Calu3 (cell line): Measurements from ENCODE around the gene KRTAP29-1. TPM values are rescaled to one million over a fixed set of nuclear protein-coding genes. Genes with fewer than 3 reads are reported as not detected.

ENCODE experiments used
- BruUV-seq: library from RNA; stranded (reverse); fragments of 400-500 nt; replicated peaks from 2 replicates; lab custom pipeline; 2021; lab: Mats Ljungman, UMichigan
- CTCF ChIA-PET: fragments of 300-600 bp; sonication (Branson Sonifier 250); formaldehyde crosslinking; loops from one replicate; lab custom pipeline; 2022; ENCODE audit warnings: antibody characterized with exemption; lab: Charles Lee
- DNase-seq: peaks from one replicate; pipeline ENCODE4 v3.0.0; 2022
- H3K27ac Mint-ChIP-seq: one replicate; pipeline ENCODE4 v1.8.0; 2022; ENCODE audit warnings: mixed read lengths; ENCODE audit not compliant: unreplicated experiment
- H3K27me3 Mint-ChIP-seq: one replicate; pipeline ENCODE4 v1.8.0; 2022; ENCODE audit warnings: mixed read lengths; ENCODE audit not compliant: unreplicated experiment
- H3K36me3 Mint-ChIP-seq: one replicate; pipeline ENCODE4 v1.8.0; 2022; ENCODE audit warnings: mild to moderate bottlenecking, moderate library complexity, mixed read lengths; ENCODE audit not compliant: insufficient read depth, unreplicated experiment
- H3K4me1 Mint-ChIP-seq: one replicate; pipeline ENCODE4 v1.8.0; 2022; ENCODE audit warnings: mild to moderate bottlenecking, low read depth, mixed read lengths; ENCODE audit not compliant: unreplicated experiment
- H3K4me3 Mint-ChIP-seq: one replicate; pipeline ENCODE4 v1.8.0; 2022; ENCODE audit warnings: mild to moderate bottlenecking, low read depth, moderate library complexity, mixed read lengths; ENCODE audit not compliant: unreplicated experiment
- H3K9me3 Mint-ChIP-seq: one replicate; pipeline ENCODE4 v1.8.0; 2022; ENCODE audit warnings: low read depth, mixed read lengths; ENCODE audit not compliant: unreplicated experiment
- intact Hi-C: fragments of 100-400 bp; cut with micrococcal nuclease; formaldehyde crosslinking; loops from one replicate; pipeline ENCODE4 v1.10.0; 2022; ENCODE audit not compliant: unreplicated experiment
- total RNA-seq: library from RNA; stranded (reverse); gene quantifications from 2 replicates; pipeline ENCODE4 v1.2.3, GENCODE V29; 2022
- TF ChIP-seq, protein P1 (sequence below): fragments of 200-600 bp; IDR thresholded peaks from one replicate; pipeline ENCODE4 v1.8.0; 2022; ENCODE audit warnings: antibody characterized with exemption; ENCODE audit not compliant: unreplicated experiment

KRTAP29-1 gene
- total RNA-seq, 1 experiment from 2014 or later = not detected

DNA sequence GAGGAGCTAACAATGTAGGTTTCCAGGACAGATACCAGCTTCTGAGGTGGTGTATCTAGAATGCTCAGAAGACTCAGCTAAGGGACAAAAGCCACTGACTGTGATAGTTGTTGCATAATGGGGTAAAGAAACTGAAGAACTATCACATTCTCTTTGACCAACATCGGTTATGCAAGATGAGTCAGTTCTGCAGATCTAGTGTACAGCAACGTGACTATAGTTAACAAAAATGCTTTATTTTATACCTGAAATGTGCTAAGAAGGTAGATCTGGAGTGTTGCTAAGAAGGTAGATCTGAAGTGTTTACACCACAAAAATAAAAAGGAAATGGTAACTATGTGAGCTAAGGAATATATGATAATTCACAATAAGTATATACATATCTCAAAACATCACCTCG lies 34.9 kb downstream of the KRTAP29-1 start:
- DNase-seq = no peak
- intact Hi-C loops = no loop called here
- H3K9me3 Mint-ChIP-seq = no peaks in the 10 kb centered on the region
- CTCF ChIA-PET = no interaction called here
- TF ChIP-seq, protein P1, sequence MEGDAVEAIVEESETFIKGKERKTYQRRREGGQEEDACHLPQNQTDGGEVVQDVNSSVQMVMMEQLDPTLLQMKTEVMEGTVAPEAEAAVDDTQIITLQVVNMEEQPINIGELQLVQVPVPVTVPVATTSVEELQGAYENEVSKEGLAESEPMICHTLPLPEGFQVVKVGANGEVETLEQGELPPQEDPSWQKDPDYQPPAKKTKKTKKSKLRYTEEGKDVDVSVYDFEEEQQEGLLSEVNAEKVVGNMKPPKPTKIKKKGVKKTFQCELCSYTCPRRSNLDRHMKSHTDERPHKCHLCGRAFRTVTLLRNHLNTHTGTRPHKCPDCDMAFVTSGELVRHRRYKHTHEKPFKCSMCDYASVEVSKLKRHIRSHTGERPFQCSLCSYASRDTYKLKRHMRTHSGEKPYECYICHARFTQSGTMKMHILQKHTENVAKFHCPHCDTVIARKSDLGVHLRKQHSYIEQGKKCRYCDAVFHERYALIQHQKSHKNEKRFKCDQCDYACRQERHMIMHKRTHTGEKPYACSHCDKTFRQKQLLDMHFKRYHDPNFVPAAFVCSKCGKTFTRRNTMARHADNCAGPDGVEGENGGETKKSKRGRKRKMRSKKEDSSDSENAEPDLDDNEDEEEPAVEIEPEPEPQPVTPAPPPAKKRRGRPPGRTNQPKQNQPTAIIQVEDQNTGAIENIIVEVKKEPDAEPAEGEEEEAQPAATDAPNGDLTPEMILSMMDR = no peak
- H3K27me3 Mint-ChIP-seq = peaks cover 14% of the 10 kb centered on the region
- no TSS peak for BruUV-seq
- H3K36me3 Mint-ChIP-seq = no peaks in the 10 kb centered on the region
- no peak overlapping the region for H3K4me3 Mint-ChIP-seq
- no peaks in the 10 kb centered on the region for H3K4me1 Mint-ChIP-seq
- H3K27ac Mint-ChIP-seq = no peak overlapping the region

DNA sequence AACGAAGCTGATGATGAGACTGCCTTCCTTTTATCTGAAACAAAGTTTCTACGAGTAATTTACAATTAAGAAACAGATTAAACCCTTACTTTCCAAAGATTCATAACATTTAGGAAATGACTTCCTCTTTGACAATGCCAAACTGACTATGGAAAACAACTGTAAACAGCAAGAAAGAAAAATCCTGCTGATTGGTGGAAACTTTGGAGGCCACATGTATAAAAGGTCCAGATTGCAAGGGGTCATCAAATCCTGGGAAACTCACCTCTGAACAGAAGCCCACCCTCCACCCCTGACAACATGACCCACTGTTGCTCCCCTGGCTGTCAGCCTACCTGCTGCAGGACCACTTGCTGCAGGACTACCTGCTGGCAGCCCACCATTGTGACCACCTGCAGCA lies 37.6 kb downstream of the KRTAP29-1 start, which contains the start of gene KRTAP9-6:
TSS of gene KRTAP9-6 (plus strand) at position 301 of the 400 bp plus-strand sequence. CDS start at position 301, 0 bp downstream.
- H3K36me3 Mint-ChIP-seq = no peaks in the 10 kb centered on the region
- no TSS peak for BruUV-seq
- H3K27ac Mint-ChIP-seq = no peak within 1 kb of the TSS
- no peak within 1 kb of the TSS for H3K4me3 Mint-ChIP-seq
- H3K9me3 Mint-ChIP-seq = no peaks in the 10 kb centered on the region
- no peak for DNase-seq
- H3K4me1 Mint-ChIP-seq = no peaks in the 10 kb centered on the region
- intact Hi-C loops = no loop called here
- peaks cover 14% of the 10 kb centered on the region for H3K27me3 Mint-ChIP-seq
- CTCF ChIA-PET = interaction anchor here (1.8 kb wide), 1 partner anchor 11 kb away, joined by 6 read pairs; the partner anchor contains the start of gene KRTAP9-7
- TF ChIP-seq, protein P1 = no peak

DNA sequence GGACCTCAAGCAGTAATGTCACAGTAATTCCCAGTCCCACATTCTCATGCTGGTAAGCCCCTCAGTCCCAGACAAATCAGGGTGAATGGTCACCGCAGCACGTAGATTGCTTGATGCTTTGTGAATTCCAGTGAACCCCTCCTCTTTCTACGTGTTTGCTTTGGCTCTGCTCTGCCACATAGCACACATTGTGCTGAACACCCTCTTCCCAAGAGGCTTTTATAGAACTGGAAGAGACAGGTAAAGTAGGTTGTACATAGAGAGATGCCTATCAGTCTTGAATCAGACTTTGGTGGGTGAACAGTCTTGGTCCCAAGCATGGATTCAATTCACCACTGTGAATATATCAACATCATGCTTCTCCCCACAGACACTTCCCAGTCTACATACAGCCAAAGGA lies 38.1 kb downstream of the KRTAP29-1 start:
- Mint-ChIP-seq H3K27ac (no peak overlapping the region), H3K4me3 (no peak overlapping the region), H3K9me3 (no peaks in the 10 kb centered on the region), H3K36me3 (no peaks in the 10 kb centered on the region), H3K4me1 (no peaks in the 10 kb centered on the region), H3K27me3 (peaks cover 14% of the 10 kb centered on the region)
- CTCF ChIA-PET = interaction anchor here (1.8 kb wide), 1 partner anchor 11 kb away, joined by 6 read pairs; the partner anchor contains the start of gene KRTAP9-7
- no TSS peak for BruUV-seq
- TF ChIP-seq, protein P1 = no peak
- DNase-seq = no peak
- intact Hi-C loops = no loop called here

DNA sequence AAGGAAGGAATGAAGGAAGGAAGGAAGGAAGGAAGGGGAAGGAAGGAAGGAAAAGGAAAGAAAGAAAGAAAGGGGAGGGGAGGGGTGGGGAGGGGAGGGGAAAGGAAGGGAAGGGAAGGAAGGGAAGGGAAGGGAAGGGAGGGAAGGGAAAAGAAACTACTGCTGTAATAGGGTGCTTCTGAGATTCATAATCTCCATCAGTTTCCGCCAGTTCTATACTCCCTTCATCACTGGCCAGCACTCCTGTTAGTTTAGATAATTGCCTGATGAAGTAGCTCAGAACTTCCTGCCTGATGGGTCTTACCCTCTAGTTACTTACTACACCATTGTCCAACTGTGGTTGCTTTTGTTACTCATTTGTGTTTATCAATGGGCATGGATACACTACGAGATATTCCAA lies 39.4 kb downstream of the KRTAP29-1 start:
- no peaks in the 10 kb centered on the region for H3K4me1 Mint-ChIP-seq
- no peaks in the 10 kb centered on the region for H3K9me3 Mint-ChIP-seq
- no peaks in the 10 kb centered on the region for H3K36me3 Mint-ChIP-seq
- H3K4me3 Mint-ChIP-seq = no peak overlapping the region
- intact Hi-C loops = no loop called here
- CTCF ChIA-PET = no interaction called here
- TF ChIP-seq, protein P1 = no peak
- BruUV-seq = no TSS peak
- H3K27me3 Mint-ChIP-seq = peaks cover 14% of the 10 kb centered on the region
- no peak for DNase-seq
- no peak overlapping the region for H3K27ac Mint-ChIP-seq
